NT2/D1 (cell line): ENCODE measurements around the gene FAF1.

Source experiments
- DNase-seq: peaks from one replicate; pipeline ENCODE4 v3.0.0-alpha.2; 2011; ENCODE audit warnings: low read depth, low spot score
- H3K27me3 ChIP-seq: 2 replicates; pipeline ENCODE4 v1.6.0; 2011; ENCODE audit warnings: mild to moderate bottlenecking; ENCODE audit not compliant: insufficient read length, insufficient read depth
- H3K36me3 ChIP-seq: 2 replicates; pipeline ENCODE4 v1.6.1; 2011; ENCODE audit warnings: mild to moderate bottlenecking, low read length, mixed read lengths; ENCODE audit not compliant: insufficient read depth, insufficient read length
- H3K4me1 ChIP-seq: 2 replicates; pipeline ENCODE4 v1.5.1; 2011; ENCODE audit not compliant: insufficient read depth, insufficient read length
- H3K4me3 ChIP-seq: 2 replicates; pipeline ENCODE4 v1.5.1; 2011; ENCODE audit warnings: low read depth; ENCODE audit not compliant: insufficient read length
- H3K9ac ChIP-seq: 2 replicates; pipeline ENCODE4 v1.6.0; 2011; ENCODE audit warnings: low read depth; ENCODE audit not compliant: insufficient read length
- H3K9me3 ChIP-seq: 2 replicates; pipeline ENCODE4 v1.5.1; 2011; ENCODE audit warnings: mild to moderate bottlenecking, low read length; ENCODE audit not compliant: insufficient read depth
- SUZ12 ChIP-seq: IDR thresholded peaks from 2 replicates; pipeline ENCODE4 v1.6.1; 2011; ENCODE audit not compliant: insufficient read length, insufficient read depth; ENCODE audit errors: extremely low read depth
- YY1 ChIP-seq: IDR thresholded peaks from 2 replicates; pipeline ENCODE4 v1.6.1; 2011; ENCODE audit not compliant: insufficient read length, insufficient read depth
- ZNF274 ChIP-seq: IDR thresholded peaks from 2 replicates; pipeline ENCODE4 v1.6.1; 2011; ENCODE audit warnings: mild to moderate bottlenecking, low read depth, low read length

FAF1 gene

GRCh38 chr1:50985094-50985493 is 25.0 kb upstream of the FAF1 start:
- H3K4me3 ChIP-seq: no peak overlapping the region
- H3K36me3 ChIP-seq: no peaks in the 10 kb centered on the region
- no peak for DNase-seq
- H3K27me3 ChIP-seq: peaks cover 40% of the 10 kb centered on the region
- no peaks in the 10 kb centered on the region for H3K9me3 ChIP-seq
- no peaks in the 10 kb centered on the region for H3K4me1 ChIP-seq
- H3K9ac ChIP-seq: no peak overlapping the region
- TF ChIP-seq ZNF274: no peak
- TF ChIP-seq SUZ12: no peak
- no peak for TF ChIP-seq YY1

- DNase-seq: no peak
- no peaks in the 10 kb centered on the region for H3K4me1 ChIP-seq
Measured at GRCh38 chr1:50983219-50983802, 23.2 kb upstream of the FAF1 start.

GRCh38 chr1:50982611-50983010 is 22.5 kb upstream of the FAF1 start:
- no peak for DNase-seq
- H3K36me3 ChIP-seq: no peaks in the 10 kb centered on the region
- H3K27me3 ChIP-seq: peaks cover 61% of the 10 kb centered on the region
- H3K9me3 ChIP-seq: no peaks in the 10 kb centered on the region
- TF ChIP-seq ZNF274 (no peak), YY1 (no peak), SUZ12 (no peak)
- H3K4me3 ChIP-seq: no peak overlapping the region
- no peaks in the 10 kb centered on the region for H3K4me1 ChIP-seq
- H3K9ac ChIP-seq: no peak overlapping the region

More at GRCh38 chr1:50983219-50983802, 23.2 kb upstream of the FAF1 start:
- H3K9me3 ChIP-seq: no peaks in the 10 kb centered on the region
- H3K27me3 ChIP-seq: peaks cover 57% of the 10 kb centered on the region
- H3K9ac ChIP-seq: no peak overlapping the region
- H3K36me3 ChIP-seq: no peaks in the 10 kb centered on the region
- TF ChIP-seq ZNF274 (no peak), YY1 (no peak), SUZ12 (no peak)
- no peak overlapping the region for H3K4me3 ChIP-seq

- Histone ChIP-seq H3K4me1 (no peaks in the 10 kb centered on the region), H3K27me3 (peaks cover 69% of the 10 kb centered on the region), H3K9me3 (no peaks in the 10 kb centered on the region), H3K36me3 (no peaks in the 10 kb centered on the region), H3K4me3 (no peak overlapping the region), H3K9ac (no peak overlapping the region)
- TF ChIP-seq ZNF274: no peak
- no peak for DNase-seq
Measured at GRCh38 chr1:50981741-50982140, 21.7 kb upstream of the FAF1 start.

- TF ChIP-seq ZNF274 (no peak), YY1 (no peak)
- Histone ChIP-seq H3K4me1 (peaks cover 3% of the 10 kb centered on the region), H3K4me3 (no peak overlapping the region), H3K9ac (no peak overlapping the region), H3K27me3 (peaks cover 81% of the 10 kb centered on the region), H3K9me3 (no peaks in the 10 kb centered on the region), H3K36me3 (no peaks in the 10 kb centered on the region)
- DNase-seq: no peak
Measured at GRCh38 chr1:50980505-50980904, 20.4 kb upstream of the FAF1 start.

- H3K9ac ChIP-seq: no peak overlapping the region
- H3K27me3 ChIP-seq: peaks cover 87% of the 10 kb centered on the region
- H3K9me3 ChIP-seq: no peaks in the 10 kb centered on the region
- DNase-seq: no peak
- H3K36me3 ChIP-seq: no peaks in the 10 kb centered on the region
- peaks cover 3% of the 10 kb centered on the region for H3K4me1 ChIP-seq
- H3K4me3 ChIP-seq: no peak overlapping the region
- no peak for TF ChIP-seq SUZ12
- no peak for TF ChIP-seq YY1
- no peak for TF ChIP-seq ZNF274
Measured at GRCh38 chr1:50979937-50980336, 19.9 kb upstream of the FAF1 start.

GRCh38 chr1:50978852-50979781 is 19.1 kb upstream of the FAF1 start:
- Histone ChIP-seq H3K9ac (no peak overlapping the region), H3K27me3 (peaks cover 95% of the 10 kb centered on the region), H3K4me3 (peak overlapping the region; percentile 52), H3K4me1 (peaks cover 3% of the 10 kb centered on the region), H3K9me3 (no peaks in the 10 kb centered on the region), H3K36me3 (no peaks in the 10 kb centered on the region)
- no peak for TF ChIP-seq ZNF274
- TF ChIP-seq SUZ12: no peak
- TF ChIP-seq YY1: no peak
- DNase-seq: no peak
